GM18502 (cell line): Measurements from ENCODE around the gene LSM10.
A peak's percentile ranks its signal among the peaks of the same experiment; 100 is the strongest.

Experiments
- ATAC-seq: cut with Tn5 transposase; IDR thresholded peaks from one replicate; pipeline ENCODE4 v1.9.1; 2021; ENCODE audit warnings: mild to moderate bottlenecking; ENCODE audit not compliant: unreplicated experiment, poor library complexity

The LSM10 gene

GRCh38 chr1:36354486-36354885 is 43.2 kb downstream of the LSM10 start:
- no peak for ATAC-seq

GRCh38 chr1:36352910-36353878 is 44.5 kb downstream of the LSM10 start:
- ATAC-seq = no peak

GRCh38 chr1:36352125-36352909 is 45.4 kb downstream of the LSM10 start:
- no peak for ATAC-seq

GRCh38 chr1:36351227-36351977 is 46.3 kb downstream of the LSM10 start:
- no peak for ATAC-seq

- no peak for ATAC-seq
Measured at GRCh38 chr1:36350659-36351226, 47.0 kb downstream of the LSM10 start.

GRCh38 chr1:36349839-36350238 is 47.9 kb downstream of the LSM10 start:
- no peak for ATAC-seq

- ATAC-seq = peak; percentile 79
Measured at GRCh38 chr1:36349241-36349671, 48.5 kb downstream of the LSM10 start.

GRCh38 chr1:36346741-36347370 is 50.9 kb downstream of the LSM10 start:
- ATAC-seq = no peak

- no peak for ATAC-seq
Measured at GRCh38 chr1:36345353-36345752, 52.4 kb downstream of the LSM10 start.

- ATAC-seq = no peak
Measured at GRCh38 chr1:36344395-36344680, 53.4 kb downstream of the LSM10 start.

- ATAC-seq = no peak
Measured at GRCh38 chr1:36343651-36344394, 53.9 kb downstream of the LSM10 start.
